HepG2 (cell line): ENCODE measurements around the gene PLSCR1. TPM values are rescaled to one million over a fixed set of nuclear protein-coding genes. Genes with fewer than 3 reads are reported as not detected.
A peak's percentile ranks its signal among the peaks of the same experiment; 100 is the strongest.

Experiments used
- HNF4G ChIP-seq, 2 experiments: sonication (generic) in 1 of 2; formaldehyde crosslinking in 1 of 2; IDR thresholded peaks; 2 replicates each; pipeline versions ENCODE4 v1.4.0 to v1.6.1; 2011 to 2020; ENCODE audit warnings: borderline replicate concordance in 2 of 2, low read depth in 2 of 2, mild to moderate bottlenecking in 2 of 2, low read length in 1 of 2, missing genetic modification reagents in 1 of 2, moderate library complexity in 1 of 2
- HNRNPL ChIP-seq: fragments of 200-400 bp; formaldehyde crosslinking; IDR thresholded peaks from 2 replicates; pipeline ENCODE4 v1.6.1; 2017; ENCODE audit warnings: mild to moderate bottlenecking, low read depth, low read length
- MAF1 ChIP-seq: sonication (generic); formaldehyde crosslinking; IDR thresholded peaks from 2 replicates; pipeline ENCODE4 v1.5.0; 2020; ENCODE audit warnings: missing genetic modification reagents, borderline replicate concordance
- POLR2AphosphoS5 ChIP-seq: IDR thresholded peaks from 2 replicates; pipeline ENCODE4 v1.6.1; 2012; ENCODE audit warnings: low read depth, low read length
- RXRB ChIP-seq: IDR thresholded peaks from 2 replicates; pipeline ENCODE4 v1.6.1; 2016; ENCODE audit warnings: borderline replicate concordance, missing genetic modification reagents, missing compliant biosample characterization
- SSRP1 ChIP-seq: IDR thresholded peaks from 2 replicates; pipeline ENCODE4 v1.6.1; 2016; ENCODE audit warnings: control low read depth
- ZNF143 ChIP-seq: sonication (generic); formaldehyde crosslinking; IDR thresholded peaks from 2 replicates; pipeline ENCODE4 v1.4.0; 2020; ENCODE audit warnings: missing genetic modification reagents
- ZNF333 ChIP-seq: sonication (generic); formaldehyde crosslinking; IDR thresholded peaks from 2 replicates; pipeline ENCODE4 v1.4.0; 2020; ENCODE audit warnings: mild to moderate bottlenecking, missing genetic modification reagents, borderline replicate concordance
- ZNF564 ChIP-seq: sonication (generic); formaldehyde crosslinking; IDR thresholded peaks from 2 replicates; pipeline ENCODE4 v1.8.1; 2023; ENCODE audit warnings: mild to moderate bottlenecking, missing genetic modification reagents
- ZNF589 ChIP-seq: sonication (generic); formaldehyde crosslinking; conservative IDR thresholded peaks from 2 replicates; pipeline ENCODE4 v1.8.0; 2022; ENCODE audit warnings: mild to moderate bottlenecking, moderate library complexity, missing genetic modification reagents
- ZNF652 ChIP-seq: IDR thresholded peaks from 2 replicates; pipeline ENCODE4 v1.6.1; 2016; ENCODE audit warnings: low read depth, borderline replicate concordance
- ZNF674 ChIP-seq: sonication (generic); formaldehyde crosslinking; IDR thresholded peaks from 2 replicates; pipeline ENCODE4 v1.5.0; 2020; ENCODE audit warnings: low read depth, mild to moderate bottlenecking, missing genetic modification reagents
- ZNF720 ChIP-seq: sonication (generic); formaldehyde crosslinking; IDR thresholded peaks from 2 replicates; pipeline ENCODE4 v1.4.0; 2020; ENCODE audit warnings: missing genetic modification reagents
- polyA plus RNA-seq, 8 experiments: library from polyadenylated mRNA; depleted of rRNA in 3 of 8; stranded (reverse) in 7 of 8; unstranded in 1 of 8; fragments of >200 nt; fragmentation: Illumina TruSeq in 4 of 8; extraction: Trizol in 4 of 8; gene quantifications; 2 replicates each; pipeline versions ENCODE4 v1.2.1 to v1.2.3, GENCODE V29; 2011 to 2016; ENCODE audit warnings: low read depth in 4 of 8, missing spikeins in 1 of 8, mixed read lengths in 1 of 8; ENCODE audit not compliant: insufficient read depth in 1 of 8
- total RNA-seq, 5 experiments: library from RNA; depleted of rRNA; stranded (reverse); fragments of >200 nt; fragmentation: Illumina TruSeq; extraction: Trizol; gene quantifications; 2 replicates each; pipeline ENCODE4 v1.2.3, GENCODE V29; 2016; ENCODE audit warnings: low read depth in 1 of 5
- TF ChIP-seq, protein P1 (sequence below): sonication (generic); formaldehyde crosslinking; IDR thresholded peaks from 2 replicates; pipeline ENCODE4 v1.9.0; 2021; ENCODE audit warnings: missing genetic modification reagents, mild to moderate bottlenecking, borderline replicate concordance
- TF ChIP-seq, protein P2 (sequence below): sonication (generic); formaldehyde crosslinking; IDR thresholded peaks from 2 replicates; pipeline ENCODE4 v1.5.0; 2020; ENCODE audit warnings: missing genetic modification reagents
- TF ChIP-seq, protein P3 (sequence below): sonication (generic); formaldehyde crosslinking; IDR thresholded peaks from 2 replicates; pipeline ENCODE4 v1.4.0; 2020; ENCODE audit warnings: mild to moderate bottlenecking, missing genetic modification reagents
- TF ChIP-seq, protein P4 (sequence below): sonication (generic); formaldehyde crosslinking; IDR thresholded peaks from 2 replicates; pipeline ENCODE4 v1.4.0; 2020; ENCODE audit warnings: mild to moderate bottlenecking, missing genetic modification reagents
- TF ChIP-seq, protein P5 (sequence below): sonication (generic); formaldehyde crosslinking; IDR thresholded peaks from 2 replicates; pipeline ENCODE4 v1.5.0; 2020; ENCODE audit warnings: missing genetic modification reagents
- TF ChIP-seq, protein P6 (sequence below): sonication (generic); formaldehyde crosslinking; IDR thresholded peaks from 2 replicates; pipeline ENCODE4 v1.4.0; 2020; ENCODE audit warnings: missing genetic modification reagents

PLSCR1 gene
- total and polyA plus RNA-seq, 2 of the 13 experiments (the other 11 are each of a cell fraction or from before 2014, with no cell fraction given): 33.8 to 34.1 TPM

DNA sequence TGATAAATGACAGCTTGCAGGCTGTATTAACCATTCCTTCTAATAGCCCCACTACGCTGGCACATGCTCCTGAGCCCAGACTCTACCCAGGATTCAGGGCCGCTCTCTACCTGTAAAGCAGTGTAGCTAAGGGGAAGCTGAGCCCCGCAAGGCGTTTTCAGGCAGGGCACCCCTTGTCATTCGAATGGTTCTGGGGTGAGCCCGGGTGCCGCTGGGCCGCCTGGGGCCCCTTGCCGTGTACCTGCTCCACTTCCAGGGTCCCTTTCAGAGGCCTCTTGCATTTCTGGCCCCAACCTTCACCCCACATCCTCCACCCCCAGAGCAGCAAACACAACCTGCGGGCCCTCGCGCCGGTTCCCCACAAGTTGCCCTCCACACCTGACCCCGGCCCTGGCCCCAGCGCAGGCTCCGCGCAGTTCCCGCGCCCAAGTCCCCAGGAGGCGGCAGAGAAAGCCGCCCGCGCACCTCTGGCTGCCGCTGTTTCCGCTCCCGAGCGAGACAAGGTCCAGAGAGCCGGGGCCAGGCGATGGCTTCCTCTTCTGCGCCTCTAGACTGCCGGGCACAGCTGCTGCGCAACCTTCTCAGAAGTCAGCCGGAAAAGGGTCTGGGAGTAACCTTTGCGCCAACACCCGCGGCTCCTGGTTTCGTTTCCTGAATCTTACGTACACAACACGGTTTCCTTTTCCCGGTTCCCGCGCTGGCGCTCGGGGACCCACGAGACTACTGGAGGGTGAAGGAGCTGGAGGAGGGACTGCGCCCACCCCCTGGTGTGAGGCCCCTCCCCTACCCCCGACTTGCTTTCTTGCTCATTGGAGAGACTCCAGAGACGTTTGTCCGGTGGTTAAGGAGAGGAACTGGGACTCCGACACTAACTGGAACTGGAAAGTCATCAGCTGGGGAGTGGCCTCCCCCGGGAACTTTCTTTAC lies at the start of gene PLSCR1 (continued):
- no peak for TF ChIP-seq MAF1 (CRISPR knock-in tag)
- TF ChIP-seq HNF4G (IDR thresholded peaks at IDR 0.05; ENCODE audit: borderline replicate concordance, low read depth, low read length): peak; percentile 66; the same call in 1 of the 2 replicates
- no peak for TF ChIP-seq HNF4G (CRISPR knock-in tag; IDR thresholded peaks at IDR 0.05; ENCODE audit: borderline replicate concordance, low read depth)
- TF ChIP-seq, protein P1, sequence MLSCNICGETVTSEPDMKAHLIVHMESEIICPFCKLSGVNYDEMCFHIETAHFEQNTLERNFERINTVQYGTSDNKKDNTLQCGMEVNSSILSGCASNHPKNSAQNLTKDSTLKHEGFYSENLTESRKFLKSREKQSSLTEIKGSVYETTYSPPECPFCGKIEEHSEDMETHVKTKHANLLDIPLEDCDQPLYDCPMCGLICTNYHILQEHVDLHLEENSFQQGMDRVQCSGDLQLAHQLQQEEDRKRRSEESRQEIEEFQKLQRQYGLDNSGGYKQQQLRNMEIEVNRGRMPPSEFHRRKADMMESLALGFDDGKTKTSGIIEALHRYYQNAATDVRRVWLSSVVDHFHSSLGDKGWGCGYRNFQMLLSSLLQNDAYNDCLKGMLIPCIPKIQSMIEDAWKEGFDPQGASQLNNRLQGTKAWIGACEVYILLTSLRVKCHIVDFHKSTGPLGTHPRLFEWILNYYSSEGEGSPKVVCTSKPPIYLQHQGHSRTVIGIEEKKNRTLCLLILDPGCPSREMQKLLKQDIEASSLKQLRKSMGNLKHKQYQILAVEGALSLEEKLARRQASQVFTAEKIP: no peak
- TF ChIP-seq ZNF333 (CRISPR knock-in tag): no peak
- TF ChIP-seq, protein P2, sequence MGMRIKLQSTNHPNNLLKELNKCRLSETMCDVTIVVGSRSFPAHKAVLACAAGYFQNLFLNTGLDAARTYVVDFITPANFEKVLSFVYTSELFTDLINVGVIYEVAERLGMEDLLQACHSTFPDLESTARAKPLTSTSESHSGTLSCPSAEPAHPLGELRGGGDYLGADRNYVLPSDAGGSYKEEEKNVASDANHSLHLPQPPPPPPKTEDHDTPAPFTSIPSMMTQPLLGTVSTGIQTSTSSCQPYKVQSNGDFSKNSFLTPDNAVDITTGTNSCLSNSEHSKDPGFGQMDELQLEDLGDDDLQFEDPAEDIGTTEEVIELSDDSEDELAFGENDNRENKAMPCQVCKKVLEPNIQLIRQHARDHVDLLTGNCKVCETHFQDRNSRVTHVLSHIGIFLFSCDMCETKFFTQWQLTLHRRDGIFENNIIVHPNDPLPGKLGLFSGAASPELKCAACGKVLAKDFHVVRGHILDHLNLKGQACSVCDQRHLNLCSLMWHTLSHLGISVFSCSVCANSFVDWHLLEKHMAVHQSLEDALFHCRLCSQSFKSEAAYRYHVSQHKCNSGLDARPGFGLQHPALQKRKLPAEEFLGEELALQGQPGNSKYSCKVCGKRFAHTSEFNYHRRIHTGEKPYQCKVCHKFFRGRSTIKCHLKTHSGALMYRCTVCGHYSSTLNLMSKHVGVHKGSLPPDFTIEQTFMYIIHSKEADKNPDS (CRISPR knock-in tag): no peak
- no peak for TF ChIP-seq ZNF674 (CRISPR knock-in tag)
- no peak for TF ChIP-seq HNRNPL
- no peak for TF ChIP-seq ZNF564 (CRISPR knock-in tag)
- no peak for TF ChIP-seq ZNF652 (CRISPR knock-in tag)
- TF ChIP-seq, protein P3, sequence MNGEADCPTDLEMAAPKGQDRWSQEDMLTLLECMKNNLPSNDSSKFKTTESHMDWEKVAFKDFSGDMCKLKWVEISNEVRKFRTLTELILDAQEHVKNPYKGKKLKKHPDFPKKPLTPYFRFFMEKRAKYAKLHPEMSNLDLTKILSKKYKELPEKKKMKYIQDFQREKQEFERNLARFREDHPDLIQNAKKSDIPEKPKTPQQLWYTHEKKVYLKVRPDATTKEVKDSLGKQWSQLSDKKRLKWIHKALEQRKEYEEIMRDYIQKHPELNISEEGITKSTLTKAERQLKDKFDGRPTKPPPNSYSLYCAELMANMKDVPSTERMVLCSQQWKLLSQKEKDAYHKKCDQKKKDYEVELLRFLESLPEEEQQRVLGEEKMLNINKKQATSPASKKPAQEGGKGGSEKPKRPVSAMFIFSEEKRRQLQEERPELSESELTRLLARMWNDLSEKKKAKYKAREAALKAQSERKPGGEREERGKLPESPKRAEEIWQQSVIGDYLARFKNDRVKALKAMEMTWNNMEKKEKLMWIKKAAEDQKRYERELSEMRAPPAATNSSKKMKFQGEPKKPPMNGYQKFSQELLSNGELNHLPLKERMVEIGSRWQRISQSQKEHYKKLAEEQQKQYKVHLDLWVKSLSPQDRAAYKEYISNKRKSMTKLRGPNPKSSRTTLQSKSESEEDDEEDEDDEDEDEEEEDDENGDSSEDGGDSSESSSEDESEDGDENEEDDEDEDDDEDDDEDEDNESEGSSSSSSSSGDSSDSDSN (CRISPR knock-in tag): peak; percentile 87
- TF ChIP-seq, protein P4, sequence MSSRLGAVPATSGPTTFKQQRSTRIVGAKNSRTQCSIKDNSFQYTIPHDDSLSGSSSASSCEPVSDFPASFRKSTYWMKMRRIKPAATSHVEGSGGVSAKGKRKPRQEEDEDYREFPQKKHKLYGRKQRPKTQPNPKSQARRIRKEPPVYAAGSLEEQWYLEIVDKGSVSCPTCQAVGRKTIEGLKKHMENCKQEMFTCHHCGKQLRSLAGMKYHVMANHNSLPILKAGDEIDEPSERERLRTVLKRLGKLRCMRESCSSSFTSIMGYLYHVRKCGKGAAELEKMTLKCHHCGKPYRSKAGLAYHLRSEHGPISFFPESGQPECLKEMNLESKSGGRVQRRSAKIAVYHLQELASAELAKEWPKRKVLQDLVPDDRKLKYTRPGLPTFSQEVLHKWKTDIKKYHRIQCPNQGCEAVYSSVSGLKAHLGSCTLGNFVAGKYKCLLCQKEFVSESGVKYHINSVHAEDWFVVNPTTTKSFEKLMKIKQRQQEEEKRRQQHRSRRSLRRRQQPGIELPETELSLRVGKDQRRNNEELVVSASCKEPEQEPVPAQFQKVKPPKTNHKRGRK (CRISPR knock-in tag): no peak
- TF ChIP-seq POLR2AphosphoS5: peak; percentile 63
- no peak for TF ChIP-seq ZNF589 (CRISPR knock-in tag)
- TF ChIP-seq, protein P5, sequence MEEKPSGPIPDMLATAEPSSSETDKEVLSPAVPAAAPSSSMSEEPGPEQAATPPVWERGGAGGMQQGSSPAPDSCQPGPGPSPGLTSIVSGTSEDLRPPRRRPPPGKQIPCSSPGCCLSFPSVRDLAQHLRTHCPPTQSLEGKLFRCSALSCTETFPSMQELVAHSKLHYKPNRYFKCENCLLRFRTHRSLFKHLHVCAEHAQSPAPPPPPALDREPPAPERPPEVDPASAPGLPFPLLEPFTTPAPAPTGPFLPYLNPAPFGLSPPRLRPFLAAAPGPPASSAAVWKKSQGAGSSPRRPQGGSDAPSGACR (CRISPR knock-in tag): no peak
- no peak for TF ChIP-seq ZNF720 (CRISPR knock-in tag)
- TF ChIP-seq ZNF143 (CRISPR knock-in tag): no peak
- no peak for TF ChIP-seq SSRP1 (CRISPR knock-in tag)
- TF ChIP-seq, protein P6, sequence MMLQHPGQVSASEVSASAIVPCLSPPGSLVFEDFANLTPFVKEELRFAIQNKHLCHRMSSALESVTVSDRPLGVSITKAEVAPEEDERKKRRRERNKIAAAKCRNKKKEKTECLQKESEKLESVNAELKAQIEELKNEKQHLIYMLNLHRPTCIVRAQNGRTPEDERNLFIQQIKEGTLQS (CRISPR knock-in tag): no peak
- no peak for TF ChIP-seq RXRB (CRISPR knock-in tag)
